K562 (cell line): Measurements from ENCODE around the gene KLF13. TPM values are rescaled to one million over a fixed set of nuclear protein-coding genes. Genes with fewer than 3 reads are reported as not detected.
A peak's percentile ranks its signal among the peaks of the same experiment; 100 is the strongest.

Experiments used
- BCL6 ChIP-seq: fragments of 250-450 bp; sonication (Bioruptor Pico); IDR thresholded peaks from 2 replicates; pipeline ENCODE4 v1.4.0; 2020
- BCLAF1 ChIP-seq, 2 experiments: fragments of 450-650 bp in 1 of 2; IDR thresholded peaks; 2 replicates each; pipeline ENCODE4 v1.6.1; 2011 to 2017; ENCODE audit warnings: low read depth in 2 of 2, antibody characterized with exemption in 1 of 2, borderline replicate concordance in 1 of 2, low read length in 1 of 2, mild to moderate bottlenecking in 1 of 2, mixed read lengths in 1 of 2; ENCODE audit not compliant: control insufficient read depth in 1 of 2
- CBX1 ChIP-seq: sonication (generic); IDR thresholded peaks from 2 replicates; pipeline ENCODE4 v1.6.1; 2016; ENCODE audit warnings: antibody characterized with exemption, low read depth, mild to moderate bottlenecking
- CC2D1A ChIP-seq: fragments of 450-650 bp; IDR thresholded peaks from 2 replicates; pipeline ENCODE4 v1.6.1; 2017; ENCODE audit warnings: mild to moderate bottlenecking
- MAX ChIP-seq: sonication (generic); formaldehyde crosslinking; IDR thresholded peaks from 2 replicates; pipeline ENCODE4 v1.9.0; 2022; ENCODE audit warnings: mild to moderate bottlenecking, missing genetic modification reagents
- MIER1 ChIP-seq: fragments of 450-650 bp; IDR thresholded peaks from 2 replicates; pipeline ENCODE4 v1.6.1; 2016; ENCODE audit warnings: antibody characterized with exemption, mild to moderate bottlenecking, low read depth
- MXI1 ChIP-seq: IDR thresholded peaks from 2 replicates; pipeline ENCODE4 v1.6.1; 2011; ENCODE audit warnings: low read depth, mild to moderate bottlenecking, improper control_type of control experiment, low read length
- NCOR1 ChIP-seq: fragments of 450-650 bp; IDR thresholded peaks from 2 replicates; pipeline ENCODE4 v1.6.1; 2016; ENCODE audit warnings: mild to moderate bottlenecking, moderate library complexity
- RAD51 ChIP-seq: fragments of 450-650 bp; IDR thresholded peaks from 2 replicates; pipeline ENCODE4 v1.7.1; 2016; ENCODE audit warnings: low read depth, mild to moderate bottlenecking, borderline replicate concordance
- RHOXF2B ChIP-seq: fragments of 250-450 bp; sonication (Bioruptor Pico); conservative IDR thresholded peaks from 2 replicates; pipeline ENCODE4 v1.5.1; 2021
- XRCC3 ChIP-seq: fragments of 450-650 bp; IDR thresholded peaks from 2 replicates; pipeline ENCODE4 v1.6.1; 2017; ENCODE audit warnings: mild to moderate bottlenecking, moderate library complexity
- YBX1 ChIP-seq: fragments of 450-650 bp; IDR thresholded peaks from 2 replicates; pipeline ENCODE4 v1.7.1; 2016; ENCODE audit warnings: mild to moderate bottlenecking
- ZNF707 ChIP-seq: fragments of 250-450 bp; sonication (Bioruptor Pico); conservative IDR thresholded peaks from 2 replicates; pipeline ENCODE4 v1.8.0; 2022; ENCODE audit warnings: inconsistent platforms, mild to moderate bottlenecking, moderate library complexity
- ZNF764 ChIP-seq: fragments of 250-450 bp; sonication (Bioruptor Pico); IDR thresholded peaks from 2 replicates; pipeline ENCODE4 v1.4.0; 2020; ENCODE audit warnings: low read depth, mild to moderate bottlenecking, moderate library complexity
- polyA plus RNA-seq, 8 experiments: library from polyadenylated mRNA; depleted of rRNA in 4 of 8; stranded (reverse) in 5 of 8; unstranded in 3 of 8; fragments of >200 nt; fragmentation: Nextera tagmentation in 2 of 8; fragmentation: Illumina TruSeq in 1 of 8; extraction: Ambion mirVana in 2 of 8; extraction: Trizol in 1 of 8; gene quantifications; 2 replicates each; pipeline versions ENCODE4 v1.2.1 to v1.2.3, GENCODE V29; 2011 to 2014; ENCODE audit warnings: inconsistent platforms in 1 of 8, missing spikeins in 1 of 8
- total RNA-seq, 7 experiments: library from RNA; depleted of rRNA in 6 of 7; stranded (reverse); fragments of >200 nt in 6 of 7; fragmentation: Illumina TruSeq in 2 of 7; extraction: Trizol in 2 of 7; gene quantifications; 2 replicates each; pipeline versions ENCODE4 v1.2.1 to v1.2.3, GENCODE V29; 2011 to 2021; ENCODE audit warnings: low replicate concordance in 1 of 7
- TF ChIP-seq, protein P1 (sequence below): fragments of 250-450 bp; sonication (Bioruptor Pico); IDR thresholded peaks from 2 replicates; pipeline ENCODE4 v1.4.0; 2020; ENCODE audit warnings: mild to moderate bottlenecking, moderate library complexity, borderline replicate concordance
- TF ChIP-seq, protein P2 (sequence below): fragments of 200-800 bp; sonication (Bioruptor generic); IDR thresholded peaks from 2 replicates; pipeline ENCODE4 v1.6.1; 2017; ENCODE audit warnings: missing genetic modification characterization, missing compliant biosample characterization
- TF ChIP-seq, protein P3 (sequence below): fragments of 450-650 bp; IDR thresholded peaks from 2 replicates; pipeline ENCODE4 v1.6.1; 2018; ENCODE audit not compliant: partially characterized antibody

Gene KLF13
- total and polyA plus RNA-seq, 9 of the 15 experiments (the other 6 are each of a cell fraction or from before 2014, with no cell fraction given), result 1.8 to 10.5 (median 4.8) TPM

- TF ChIP-seq, protein P1, sequence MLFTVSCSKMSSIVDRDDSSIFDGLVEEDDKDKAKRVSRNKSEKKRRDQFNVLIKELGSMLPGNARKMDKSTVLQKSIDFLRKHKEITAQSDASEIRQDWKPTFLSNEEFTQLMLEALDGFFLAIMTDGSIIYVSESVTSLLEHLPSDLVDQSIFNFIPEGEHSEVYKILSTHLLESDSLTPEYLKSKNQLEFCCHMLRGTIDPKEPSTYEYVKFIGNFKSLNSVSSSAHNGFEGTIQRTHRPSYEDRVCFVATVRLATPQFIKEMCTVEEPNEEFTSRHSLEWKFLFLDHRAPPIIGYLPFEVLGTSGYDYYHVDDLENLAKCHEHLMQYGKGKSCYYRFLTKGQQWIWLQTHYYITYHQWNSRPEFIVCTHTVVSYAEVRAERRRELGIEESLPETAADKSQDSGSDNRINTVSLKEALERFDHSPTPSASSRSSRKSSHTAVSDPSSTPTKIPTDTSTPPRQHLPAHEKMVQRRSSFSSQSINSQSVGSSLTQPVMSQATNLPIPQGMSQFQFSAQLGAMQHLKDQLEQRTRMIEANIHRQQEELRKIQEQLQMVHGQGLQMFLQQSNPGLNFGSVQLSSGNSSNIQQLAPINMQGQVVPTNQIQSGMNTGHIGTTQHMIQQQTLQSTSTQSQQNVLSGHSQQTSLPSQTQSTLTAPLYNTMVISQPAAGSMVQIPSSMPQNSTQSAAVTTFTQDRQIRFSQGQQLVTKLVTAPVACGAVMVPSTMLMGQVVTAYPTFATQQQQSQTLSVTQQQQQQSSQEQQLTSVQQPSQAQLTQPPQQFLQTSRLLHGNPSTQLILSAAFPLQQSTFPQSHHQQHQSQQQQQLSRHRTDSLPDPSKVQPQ (CRISPR knock-in tag), result no peak
- TF ChIP-seq BCL6 (CRISPR knock-in tag) (no peak), MIER1 (no peak), ZNF764 (CRISPR knock-in tag) (no peak), YBX1 (no peak), NCOR1 (0 out of 2 replicates have a peak, but pooled peaks have one; percentile 24), XRCC3 (no peak), RHOXF2B (CRISPR knock-in tag) (no peak), CBX1 (no peak), ZNF707 (no peak), MAX (CRISPR knock-in tag) (no peak), CC2D1A (no peak), RAD51 (no peak), MXI1 (no peak), BCLAF1 (IDR thresholded peaks at IDR 0.05; ENCODE audit: borderline replicate concordance in 1 of 2, control insufficient read depth in 1 of 2, low read depth in 2 of 2, low read length in 1 of 2) (no peak)
- TF ChIP-seq, protein P2, sequence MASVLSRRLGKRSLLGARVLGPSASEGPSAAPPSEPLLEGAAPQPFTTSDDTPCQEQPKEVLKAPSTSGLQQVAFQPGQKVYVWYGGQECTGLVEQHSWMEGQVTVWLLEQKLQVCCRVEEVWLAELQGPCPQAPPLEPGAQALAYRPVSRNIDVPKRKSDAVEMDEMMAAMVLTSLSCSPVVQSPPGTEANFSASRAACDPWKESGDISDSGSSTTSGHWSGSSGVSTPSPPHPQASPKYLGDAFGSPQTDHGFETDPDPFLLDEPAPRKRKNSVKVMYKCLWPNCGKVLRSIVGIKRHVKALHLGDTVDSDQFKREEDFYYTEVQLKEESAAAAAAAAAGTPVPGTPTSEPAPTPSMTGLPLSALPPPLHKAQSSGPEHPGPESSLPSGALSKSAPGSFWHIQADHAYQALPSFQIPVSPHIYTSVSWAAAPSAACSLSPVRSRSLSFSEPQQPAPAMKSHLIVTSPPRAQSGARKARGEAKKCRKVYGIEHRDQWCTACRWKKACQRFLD (CRISPR knock-in tag), result no peak
- TF ChIP-seq, protein P3, sequence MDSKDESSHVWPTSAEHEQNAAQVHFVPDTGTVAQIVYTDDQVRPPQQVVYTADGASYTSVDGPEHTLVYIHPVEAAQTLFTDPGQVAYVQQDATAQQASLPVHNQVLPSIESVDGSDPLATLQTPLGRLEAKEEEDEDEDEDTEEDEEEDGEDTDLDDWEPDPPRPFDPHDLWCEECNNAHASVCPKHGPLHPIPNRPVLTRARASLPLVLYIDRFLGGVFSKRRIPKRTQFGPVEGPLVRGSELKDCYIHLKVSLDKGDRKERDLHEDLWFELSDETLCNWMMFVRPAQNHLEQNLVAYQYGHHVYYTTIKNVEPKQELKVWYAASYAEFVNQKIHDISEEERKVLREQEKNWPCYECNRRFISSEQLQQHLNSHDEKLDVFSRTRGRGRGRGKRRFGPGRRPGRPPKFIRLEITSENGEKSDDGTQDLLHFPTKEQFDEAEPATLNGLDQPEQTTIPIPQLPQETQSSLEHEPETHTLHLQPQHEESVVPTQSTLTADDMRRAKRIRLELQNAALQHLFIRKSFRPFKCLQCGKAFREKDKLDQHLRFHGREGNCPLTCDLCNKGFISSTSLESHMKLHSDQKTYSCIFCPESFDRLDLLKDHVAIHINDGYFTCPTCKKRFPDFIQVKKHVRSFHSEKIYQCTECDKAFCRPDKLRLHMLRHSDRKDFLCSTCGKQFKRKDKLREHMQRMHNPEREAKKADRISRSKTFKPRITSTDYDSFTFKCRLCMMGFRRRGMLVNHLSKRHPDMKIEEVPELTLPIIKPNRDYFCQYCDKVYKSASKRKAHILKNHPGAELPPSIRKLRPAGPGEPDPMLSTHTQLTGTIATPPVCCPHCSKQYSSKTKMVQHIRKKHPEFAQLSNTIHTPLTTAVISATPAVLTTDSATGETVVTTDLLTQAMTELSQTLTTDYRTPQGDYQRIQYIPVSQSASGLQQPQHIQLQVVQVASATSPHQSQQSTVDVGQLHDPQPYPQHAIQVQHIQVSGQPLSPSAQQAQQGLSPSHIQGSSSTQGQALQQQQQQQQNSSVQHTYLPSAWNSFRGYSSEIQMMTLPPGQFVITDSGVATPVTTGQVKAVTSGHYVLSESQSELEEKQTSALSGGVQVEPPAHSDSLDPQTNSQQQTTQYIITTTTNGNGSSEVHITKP, result no peak
These were observed 37.8 kb downstream of the KLF13 start (continued) for GRCh38 chr15:31364301-31365031.
